ENCODE measurements around the gene CERS6. TPM values are rescaled to one million over a fixed set of nuclear protein-coding genes. Genes with fewer than 3 reads are reported as not detected.

The CERS6 gene
- total RNA-seq, 1 experiment from 2014 or later, result 17.3 TPM

DNA sequence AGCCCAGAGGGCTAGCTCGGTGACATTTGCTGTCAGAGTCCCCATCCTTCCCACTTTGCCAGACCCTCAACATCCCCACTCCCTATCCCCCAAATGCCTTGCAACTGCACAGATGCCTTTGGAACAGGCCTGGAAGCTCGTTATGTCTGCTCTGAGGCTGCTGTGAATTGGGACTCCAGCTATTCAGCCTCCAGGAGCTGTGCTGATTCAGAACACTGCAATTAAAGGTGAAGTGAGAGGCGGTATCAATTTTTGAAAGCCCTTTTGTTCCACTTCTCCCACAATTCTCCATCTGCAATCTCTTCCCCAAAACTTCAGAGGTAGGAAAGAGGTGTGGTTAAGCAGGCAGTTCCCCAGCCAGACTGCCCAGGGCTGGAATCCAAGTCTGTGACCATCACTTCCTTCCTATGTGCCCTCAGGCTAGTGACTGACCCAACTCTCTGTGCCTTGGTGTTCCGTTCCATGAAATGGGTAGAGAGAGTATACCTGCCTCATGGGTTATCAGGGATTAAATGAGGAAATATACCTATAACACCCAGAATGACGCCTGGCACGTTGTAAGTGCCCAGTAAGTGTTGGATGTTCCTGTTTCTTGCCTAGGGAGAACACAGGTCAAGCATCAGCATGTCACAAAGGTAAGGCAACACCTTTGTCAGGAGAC, 363.9 kb downstream of the CERS6 start (continued):
- TF ChIP-seq, protein P1, sequence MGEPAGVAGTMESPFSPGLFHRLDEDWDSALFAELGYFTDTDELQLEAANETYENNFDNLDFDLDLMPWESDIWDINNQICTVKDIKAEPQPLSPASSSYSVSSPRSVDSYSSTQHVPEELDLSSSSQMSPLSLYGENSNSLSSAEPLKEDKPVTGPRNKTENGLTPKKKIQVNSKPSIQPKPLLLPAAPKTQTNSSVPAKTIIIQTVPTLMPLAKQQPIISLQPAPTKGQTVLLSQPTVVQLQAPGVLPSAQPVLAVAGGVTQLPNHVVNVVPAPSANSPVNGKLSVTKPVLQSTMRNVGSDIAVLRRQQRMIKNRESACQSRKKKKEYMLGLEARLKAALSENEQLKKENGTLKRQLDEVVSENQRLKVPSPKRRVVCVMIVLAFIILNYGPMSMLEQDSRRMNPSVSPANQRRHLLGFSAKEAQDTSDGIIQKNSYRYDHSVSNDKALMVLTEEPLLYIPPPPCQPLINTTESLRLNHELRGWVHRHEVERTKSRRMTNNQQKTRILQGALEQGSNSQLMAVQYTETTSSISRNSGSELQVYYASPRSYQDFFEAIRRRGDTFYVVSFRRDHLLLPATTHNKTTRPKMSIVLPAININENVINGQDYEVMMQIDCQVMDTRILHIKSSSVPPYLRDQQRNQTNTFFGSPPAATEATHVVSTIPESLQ (CRISPR knock-in tag; IDR thresholded peaks at IDR 0.05), result no peak
- TF ChIP-seq ZNF317 (CRISPR knock-in tag; IDR thresholded peaks at IDR 0.05; ENCODE audit: borderline replicate concordance, low read depth), result no peak
- no peak for TF ChIP-seq ZNF396 (CRISPR knock-in tag; IDR thresholded peaks at IDR 0.05; ENCODE audit: borderline replicate concordance)
- TF ChIP-seq, protein P2, sequence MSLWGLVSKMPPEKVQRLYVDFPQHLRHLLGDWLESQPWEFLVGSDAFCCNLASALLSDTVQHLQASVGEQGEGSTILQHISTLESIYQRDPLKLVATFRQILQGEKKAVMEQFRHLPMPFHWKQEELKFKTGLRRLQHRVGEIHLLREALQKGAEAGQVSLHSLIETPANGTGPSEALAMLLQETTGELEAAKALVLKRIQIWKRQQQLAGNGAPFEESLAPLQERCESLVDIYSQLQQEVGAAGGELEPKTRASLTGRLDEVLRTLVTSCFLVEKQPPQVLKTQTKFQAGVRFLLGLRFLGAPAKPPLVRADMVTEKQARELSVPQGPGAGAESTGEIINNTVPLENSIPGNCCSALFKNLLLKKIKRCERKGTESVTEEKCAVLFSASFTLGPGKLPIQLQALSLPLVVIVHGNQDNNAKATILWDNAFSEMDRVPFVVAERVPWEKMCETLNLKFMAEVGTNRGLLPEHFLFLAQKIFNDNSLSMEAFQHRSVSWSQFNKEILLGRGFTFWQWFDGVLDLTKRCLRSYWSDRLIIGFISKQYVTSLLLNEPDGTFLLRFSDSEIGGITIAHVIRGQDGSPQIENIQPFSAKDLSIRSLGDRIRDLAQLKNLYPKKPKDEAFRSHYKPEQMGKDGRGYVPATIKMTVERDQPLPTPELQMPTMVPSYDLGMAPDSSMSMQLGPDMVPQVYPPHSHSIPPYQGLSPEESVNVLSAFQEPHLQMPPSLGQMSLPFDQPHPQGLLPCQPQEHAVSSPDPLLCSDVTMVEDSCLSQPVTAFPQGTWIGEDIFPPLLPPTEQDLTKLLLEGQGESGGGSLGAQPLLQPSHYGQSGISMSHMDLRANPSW (CRISPR knock-in tag; conservative IDR thresholded peaks at IDR 0.05; ENCODE audit: low read depth), result no peak
- TF ChIP-seq, protein P3, sequence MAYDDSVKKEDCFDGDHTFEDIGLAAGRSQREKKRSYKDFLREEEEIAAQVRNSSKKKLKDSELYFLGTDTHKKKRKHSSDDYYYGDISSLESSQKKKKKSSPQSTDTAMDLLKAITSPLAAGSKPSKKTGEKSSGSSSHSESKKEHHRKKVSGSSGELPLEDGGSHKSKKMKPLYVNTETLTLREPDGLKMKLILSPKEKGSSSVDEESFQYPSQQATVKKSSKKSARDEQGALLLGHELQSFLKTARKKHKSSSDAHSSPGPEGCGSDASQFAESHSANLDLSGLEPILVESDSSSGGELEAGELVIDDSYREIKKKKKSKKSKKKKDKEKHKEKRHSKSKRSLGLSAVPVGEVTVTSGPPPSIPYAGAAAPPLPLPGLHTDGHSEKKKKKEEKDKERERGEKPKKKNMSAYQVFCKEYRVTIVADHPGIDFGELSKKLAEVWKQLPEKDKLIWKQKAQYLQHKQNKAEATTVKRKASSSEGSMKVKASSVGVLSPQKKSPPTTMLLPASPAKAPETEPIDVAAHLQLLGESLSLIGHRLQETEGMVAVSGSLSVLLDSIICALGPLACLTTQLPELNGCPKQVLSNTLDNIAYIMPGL (CRISPR knock-in tag; IDR thresholded peaks at IDR 0.05), result no peak
- no peak for TF ChIP-seq OVOL2 (CRISPR knock-in tag; IDR thresholded peaks at IDR 0.05; ENCODE audit: borderline replicate concordance)
- TF ChIP-seq, protein P4, sequence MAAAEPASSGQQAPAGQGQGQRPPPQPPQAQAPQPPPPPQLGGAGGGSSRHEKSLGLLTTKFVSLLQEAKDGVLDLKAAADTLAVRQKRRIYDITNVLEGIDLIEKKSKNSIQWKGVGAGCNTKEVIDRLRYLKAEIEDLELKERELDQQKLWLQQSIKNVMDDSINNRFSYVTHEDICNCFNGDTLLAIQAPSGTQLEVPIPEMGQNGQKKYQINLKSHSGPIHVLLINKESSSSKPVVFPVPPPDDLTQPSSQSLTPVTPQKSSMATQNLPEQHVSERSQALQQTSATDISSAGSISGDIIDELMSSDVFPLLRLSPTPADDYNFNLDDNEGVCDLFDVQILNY (CRISPR knock-in tag; IDR thresholded peaks at IDR 0.05), result no peak
- TF ChIP-seq, protein P5, sequence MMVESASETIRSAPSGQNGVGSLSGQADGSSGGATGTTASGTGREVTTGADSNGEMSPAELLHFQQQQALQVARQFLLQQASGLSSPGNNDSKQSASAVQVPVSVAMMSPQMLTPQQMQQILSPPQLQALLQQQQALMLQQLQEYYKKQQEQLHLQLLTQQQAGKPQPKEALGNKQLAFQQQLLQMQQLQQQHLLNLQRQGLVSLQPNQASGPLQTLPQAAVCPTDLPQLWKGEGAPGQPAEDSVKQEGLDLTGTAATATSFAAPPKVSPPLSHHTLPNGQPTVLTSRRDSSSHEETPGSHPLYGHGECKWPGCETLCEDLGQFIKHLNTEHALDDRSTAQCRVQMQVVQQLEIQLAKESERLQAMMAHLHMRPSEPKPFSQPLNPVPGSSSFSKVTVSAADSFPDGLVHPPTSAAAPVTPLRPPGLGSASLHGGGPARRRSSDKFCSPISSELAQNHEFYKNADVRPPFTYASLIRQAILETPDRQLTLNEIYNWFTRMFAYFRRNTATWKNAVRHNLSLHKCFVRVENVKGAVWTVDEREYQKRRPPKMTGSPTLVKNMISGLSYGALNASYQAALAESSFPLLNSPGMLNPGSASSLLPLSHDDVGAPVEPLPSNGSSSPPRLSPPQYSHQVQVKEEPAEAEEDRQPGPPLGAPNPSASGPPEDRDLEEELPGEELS (CRISPR knock-in tag; IDR thresholded peaks at IDR 0.05), result no peak
- TF ChIP-seq JAZF1 (CRISPR knock-in tag; IDR thresholded peaks at IDR 0.05), result no peak
- TF ChIP-seq, protein P6, sequence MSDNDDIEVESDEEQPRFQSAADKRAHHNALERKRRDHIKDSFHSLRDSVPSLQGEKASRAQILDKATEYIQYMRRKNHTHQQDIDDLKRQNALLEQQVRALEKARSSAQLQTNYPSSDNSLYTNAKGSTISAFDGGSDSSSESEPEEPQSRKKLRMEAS (CRISPR knock-in tag; IDR thresholded peaks at IDR 0.05), result no peak

DNA sequence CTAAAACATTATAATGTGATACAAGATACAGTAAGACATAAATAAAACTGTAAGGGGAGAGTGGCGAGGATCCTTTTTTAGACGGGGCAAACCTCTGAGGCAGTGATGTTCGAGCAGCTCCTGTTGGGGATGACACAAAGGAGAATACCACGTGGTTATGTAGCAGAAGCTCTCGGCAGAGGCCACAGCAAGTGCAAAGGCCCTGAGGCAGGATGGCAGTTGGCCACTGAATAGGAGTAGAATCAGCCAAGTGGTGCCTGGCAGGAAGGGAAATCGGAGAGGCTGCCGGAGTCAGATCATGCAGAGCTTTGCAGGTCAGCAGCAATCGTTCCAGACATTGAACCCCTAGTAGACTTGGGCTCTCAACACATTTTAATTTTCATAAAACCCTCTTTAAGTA, 365.5 kb downstream of the CERS6 start:
- ATAC-seq (no peak), DNase-seq (ENCODE audit: low spot score) (no peak)
- no peak for TF ChIP-seq ZNF232 (CRISPR knock-in tag; IDR thresholded peaks at IDR 0.05)
- TF ChIP-seq, protein P7, sequence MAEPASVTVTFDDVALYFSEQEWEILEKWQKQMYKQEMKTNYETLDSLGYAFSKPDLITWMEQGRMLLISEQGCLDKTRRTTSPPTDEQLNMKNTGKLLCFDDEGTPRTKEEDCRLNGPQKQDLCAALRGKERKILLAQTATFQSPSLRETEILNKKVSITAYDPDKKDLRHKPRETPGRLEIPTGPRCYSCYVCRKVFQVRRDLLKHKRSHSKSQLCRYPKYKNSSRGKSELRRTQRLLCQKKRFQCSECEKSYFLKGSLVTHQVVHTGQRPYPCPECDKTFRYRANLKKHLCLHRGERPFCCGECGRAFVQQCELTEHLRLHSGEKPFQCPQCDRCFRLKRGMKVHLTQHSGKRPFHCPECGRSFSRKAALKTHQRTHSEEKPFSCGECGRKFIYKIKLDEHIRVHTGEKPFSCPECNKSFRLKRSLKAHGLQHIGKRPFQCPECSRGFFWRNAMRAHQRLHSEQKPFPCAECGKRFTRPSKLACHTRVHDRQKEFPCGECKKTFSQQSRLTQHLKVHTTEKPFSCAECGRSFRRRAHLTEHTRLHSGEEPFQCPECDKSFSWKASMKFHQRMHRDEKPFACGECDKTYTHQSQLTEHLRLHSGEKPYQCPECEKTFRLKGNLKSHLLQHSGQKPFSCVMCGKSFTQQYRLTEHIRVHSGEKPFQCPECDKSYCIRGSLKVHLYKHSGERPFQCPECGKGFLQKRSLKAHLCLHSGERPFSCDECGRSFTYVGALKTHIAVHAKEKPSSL (CRISPR knock-in tag; conservative IDR thresholded peaks at IDR 0.05), result no peak
- no peak for TF ChIP-seq JUN (CRISPR knock-in tag; IDR thresholded peaks at IDR 0.05)
- Mint-ChIP-seq H3K36me3 (no peaks in the 10 kb centered on the region), H3K4me3 (no peak overlapping the region), H3K27me3 (ENCODE audit: low read depth) (no peaks in the 10 kb centered on the region), H3K9me3 (no peaks in the 10 kb centered on the region), H3K4me1 (peaks cover 2% of the 10 kb centered on the region), H3K27ac (no peak overlapping the region)
- POLR2A ChIA-PET, result no interaction called here
- CTCF ChIA-PET, result no interaction called here

Measured in WTC11 (cell line).